GM12878 (cell line): Measurements from ENCODE around the gene KCNJ14. TPM values are rescaled to one million over a fixed set of nuclear protein-coding genes. Genes with fewer than 3 reads are reported as not detected.
A peak's percentile ranks its signal among the peaks of the same experiment; 100 is the strongest.

Source experiments
- CBFB ChIP-seq: IDR thresholded peaks from 2 replicates; pipeline ENCODE4 v1.6.1; 2016; ENCODE audit warnings: antibody characterized with exemption, low read depth
- CEBPB ChIP-seq, 2 experiments: fragments of 150-350 bp in 1 of 2; IDR thresholded peaks; 2 replicates each; pipeline ENCODE4 v1.6.1; 2012 to 2014; ENCODE audit warnings: low read depth in 2 of 2, low read length in 2 of 2, borderline replicate concordance in 1 of 2, inconsistent platforms in 1 of 2
- CHD2 ChIP-seq: IDR thresholded peaks from 2 replicates; pipeline ENCODE4 v1.6.1; 2011; ENCODE audit warnings: low read depth, low read length, improper control_type of control experiment, borderline replicate concordance
- CREM ChIP-seq: IDR thresholded peaks from 2 replicates; pipeline ENCODE4 v1.6.1; 2014; ENCODE audit warnings: antibody characterized with exemption, low read depth
- DPF2 ChIP-seq: fragments of 450-650 bp; IDR thresholded peaks from 2 replicates; pipeline ENCODE4 v1.6.1; 2017; ENCODE audit warnings: mild to moderate bottlenecking
- ESRRA ChIP-seq: IDR thresholded peaks from 2 replicates; pipeline ENCODE4 v1.6.1; 2012; ENCODE audit warnings: mild to moderate bottlenecking, low read length, improper control_type of control experiment
- FOS ChIP-seq: IDR thresholded peaks from 3 replicates; pipeline ENCODE4 v1.6.1; 2011; ENCODE audit warnings: borderline replicate concordance; ENCODE audit not compliant: insufficient read length; ENCODE audit errors: extremely low read depth
- FOXM1 ChIP-seq: IDR thresholded peaks from 2 replicates; pipeline ENCODE4 v1.6.1; 2012; ENCODE audit warnings: low read depth, mild to moderate bottlenecking, inconsistent platforms, low read length, moderate library complexity
- HDAC2 ChIP-seq: fragments of 200-600 bp; sonication (generic); IDR thresholded peaks from 2 replicates; pipeline ENCODE4 v1.6.1; 2017
- MTA3 ChIP-seq: IDR thresholded peaks from 2 replicates; pipeline ENCODE4 v1.6.1; 2012; ENCODE audit warnings: low read length, inconsistent platforms, borderline replicate concordance
- MXI1 ChIP-seq: fragments of 150-350 bp; IDR thresholded peaks from 2 replicates; pipeline ENCODE4 v1.6.1; 2011; ENCODE audit warnings: low read depth, mild to moderate bottlenecking, inconsistent platforms, low read length, improper control_type of control experiment
- MYB ChIP-seq: fragments of 150-350 bp; IDR thresholded peaks from 2 replicates; pipeline ENCODE4 v1.6.1; 2014; ENCODE audit warnings: mild to moderate bottlenecking, low read depth, low read length, borderline replicate concordance
- NFYB ChIP-seq: IDR thresholded peaks from 2 replicates; pipeline ENCODE4 v1.6.1; 2011; ENCODE audit warnings: low read depth, mild to moderate bottlenecking, low read length, improper control_type of control experiment, moderate library complexity; ENCODE audit not compliant: insufficient read depth
- PAX5 ChIP-seq: IDR thresholded peaks from 2 replicates; pipeline ENCODE4 v1.6.1; 2011; ENCODE audit warnings: low read depth, low read length, borderline replicate concordance
- PML ChIP-seq: IDR thresholded peaks from 2 replicates; pipeline ENCODE4 v1.6.1; 2012; ENCODE audit warnings: low read length, inconsistent platforms
- POLR2AphosphoS2 ChIP-seq: IDR thresholded peaks from 2 replicates; pipeline ENCODE4 v1.6.1; 2011; ENCODE audit warnings: low read depth, mild to moderate bottlenecking, low read length, improper control_type of control experiment, moderate library complexity
- POLR2AphosphoS5 ChIP-seq: IDR thresholded peaks from 2 replicates; pipeline ENCODE4 v1.6.1; 2011; ENCODE audit warnings: mild to moderate bottlenecking, low read length, inconsistent platforms
- RAD51 ChIP-seq: fragments of 450-650 bp; IDR thresholded peaks from 2 replicates; pipeline ENCODE4 v1.6.1; 2016; ENCODE audit warnings: moderate library complexity, mild to moderate bottlenecking, inconsistent platforms
- RBBP5 ChIP-seq: fragments of 200-600 bp; sonication (generic); conservative IDR thresholded peaks from 2 replicates; pipeline ENCODE4 v1.6.1; 2016
- SMC3 ChIP-seq: IDR thresholded peaks from 2 replicates; pipeline ENCODE4 v1.6.1; 2011; ENCODE audit warnings: low read length, improper control_type of control experiment, borderline replicate concordance
- SPI1 ChIP-seq: IDR thresholded peaks from 2 replicates; pipeline ENCODE4 v1.6.1; 2011; ENCODE audit warnings: low read depth, mild to moderate bottlenecking, low read length, moderate library complexity, borderline replicate concordance; ENCODE audit not compliant: insufficient read depth
- polyA plus RNA-seq, 11 experiments: library from polyadenylated mRNA; depleted of rRNA in 4 of 11; unstranded in 6 of 11; stranded (reverse) in 5 of 11; fragments of >200 nt; fragmentation: Nextera tagmentation in 4 of 11; fragmentation: Illumina TruSeq in 1 of 11; extraction: Ambion mirVana in 4 of 11; extraction: Trizol in 1 of 11; gene quantifications; 1 replicate in 1 of 11; 2 replicates in 10 of 11; pipeline versions ENCODE4 v1.2.1 to v1.2.3, GENCODE V29; 2011 to 2016; ENCODE audit warnings: inconsistent platforms in 2 of 11, missing spikeins in 2 of 11, low read depth in 1 of 11
- total RNA-seq, 4 experiments: library from RNA; depleted of rRNA in 3 of 4; stranded (reverse); fragments of >200 nt in 3 of 4; fragmentation: Illumina TruSeq in 1 of 4; extraction: Trizol in 1 of 4; gene quantifications; 2 replicates each; pipeline versions ENCODE4 v1.2.1 to v1.2.3, GENCODE V29; 2013 to 2021
- TF ChIP-seq, protein P1 (sequence below): IDR thresholded peaks from 2 replicates; pipeline ENCODE4 v1.6.1; 2011; ENCODE audit warnings: low read depth, mild to moderate bottlenecking, low read length, moderate library complexity, borderline replicate concordance; ENCODE audit errors: extremely low read depth
- TF ChIP-seq, protein P2 (sequence below): fragments of 450-650 bp; IDR thresholded peaks from 2 replicates; pipeline ENCODE4 v1.6.1; 2017; ENCODE audit warnings: mild to moderate bottlenecking
- TF ChIP-seq, protein P3 (sequence below): IDR thresholded peaks from 2 replicates; pipeline ENCODE4 v1.6.1; 2011; ENCODE audit warnings: borderline replicate concordance, low read depth, mild to moderate bottlenecking, moderate library complexity, low read length; ENCODE audit not compliant: insufficient read depth, poor library complexity, severe bottlenecking
- TF ChIP-seq, protein P4 (sequence below): IDR thresholded peaks from 2 replicates; pipeline ENCODE4 v1.6.1; 2012; ENCODE audit warnings: low read depth, low read length, improper control_type of control experiment
- TF ChIP-seq, protein P5 (sequence below): fragments of 450-650 bp; IDR thresholded peaks from 2 replicates; pipeline ENCODE4 v1.6.1; 2014; ENCODE audit warnings: mild to moderate bottlenecking
- TF ChIP-seq, protein P6 (sequence below): IDR thresholded peaks from 2 replicates; pipeline ENCODE4 v1.6.1; 2012; ENCODE audit warnings: low read depth, low read length, improper control_type of control experiment

KCNJ14 gene
- total and polyA plus RNA-seq, 10 of the 15 experiments (the other 5 are each of a cell fraction or from before 2014, with no cell fraction given), result 0.24 to 1.4 (median 0.42) TPM

DNA sequence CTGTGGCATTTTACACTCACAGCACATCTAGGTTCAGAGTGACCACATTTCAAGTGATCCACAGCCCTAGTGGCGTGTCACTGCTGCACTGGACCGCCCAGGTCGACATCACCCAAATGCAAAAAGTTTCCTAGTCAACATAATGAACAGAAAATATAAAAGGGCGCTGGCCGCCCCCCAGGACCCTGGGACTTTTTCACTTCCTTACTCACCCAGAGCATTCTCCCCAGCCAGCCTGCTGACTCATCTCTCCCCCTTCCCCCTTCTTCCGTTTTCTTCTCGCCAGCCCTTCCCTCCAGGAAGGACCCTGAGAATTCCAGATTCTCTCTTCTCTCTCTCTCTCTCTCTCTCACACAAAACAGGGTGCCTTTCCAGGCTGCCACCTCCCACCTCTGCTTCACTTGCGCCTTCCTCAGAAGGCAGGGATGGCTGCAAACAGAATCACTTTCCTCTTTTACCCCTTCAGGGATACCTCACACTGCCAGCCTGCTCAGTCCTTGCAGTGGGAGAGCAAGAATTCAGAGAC is 30.6 kb upstream of the KCNJ14 start (continued):
- TF ChIP-seq, protein P1, sequence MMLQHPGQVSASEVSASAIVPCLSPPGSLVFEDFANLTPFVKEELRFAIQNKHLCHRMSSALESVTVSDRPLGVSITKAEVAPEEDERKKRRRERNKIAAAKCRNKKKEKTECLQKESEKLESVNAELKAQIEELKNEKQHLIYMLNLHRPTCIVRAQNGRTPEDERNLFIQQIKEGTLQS, result no peak
- TF ChIP-seq POLR2AphosphoS5 (no peak), PML (no peak), POLR2AphosphoS2 (no peak), SMC3 (no peak), DPF2 (peak; percentile 59), MXI1 (no peak), SPI1 (peak; percentile 79), MTA3 (0 out of 2 replicates have a peak, but pooled peaks have one; percentile 41), ESRRA (no peak), MYB (no peak), CHD2 (peak; percentile 41; the same call in 1 of the 2 replicates), FOS (no peak), CBFB (no peak), FOXM1 (no peak), CREM (no peak; the same call in 1 of the 2 replicates), RAD51 (no peak), PAX5 (no peak), RBBP5 (no peak), NFYB (no peak), CEBPB (IDR thresholded peaks at IDR 0.05; ENCODE audit: borderline replicate concordance in 1 of 2, low read depth in 2 of 2, low read length in 2 of 2) (no peak), HDAC2 (no peak)
- TF ChIP-seq, protein P2, sequence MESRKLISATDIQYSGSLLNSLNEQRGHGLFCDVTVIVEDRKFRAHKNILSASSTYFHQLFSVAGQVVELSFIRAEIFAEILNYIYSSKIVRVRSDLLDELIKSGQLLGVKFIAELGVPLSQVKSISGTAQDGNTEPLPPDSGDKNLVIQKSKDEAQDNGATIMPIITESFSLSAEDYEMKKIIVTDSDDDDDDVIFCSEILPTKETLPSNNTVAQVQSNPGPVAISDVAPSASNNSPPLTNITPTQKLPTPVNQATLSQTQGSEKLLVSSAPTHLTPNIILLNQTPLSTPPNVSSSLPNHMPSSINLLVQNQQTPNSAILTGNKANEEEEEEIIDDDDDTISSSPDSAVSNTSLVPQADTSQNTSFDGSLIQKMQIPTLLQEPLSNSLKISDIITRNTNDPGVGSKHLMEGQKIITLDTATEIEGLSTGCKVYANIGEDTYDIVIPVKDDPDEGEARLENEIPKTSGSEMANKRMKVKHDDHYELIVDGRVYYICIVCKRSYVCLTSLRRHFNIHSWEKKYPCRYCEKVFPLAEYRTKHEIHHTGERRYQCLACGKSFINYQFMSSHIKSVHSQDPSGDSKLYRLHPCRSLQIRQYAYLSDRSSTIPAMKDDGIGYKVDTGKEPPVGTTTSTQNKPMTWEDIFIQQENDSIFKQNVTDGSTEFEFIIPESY, result no peak
- TF ChIP-seq, protein P3, sequence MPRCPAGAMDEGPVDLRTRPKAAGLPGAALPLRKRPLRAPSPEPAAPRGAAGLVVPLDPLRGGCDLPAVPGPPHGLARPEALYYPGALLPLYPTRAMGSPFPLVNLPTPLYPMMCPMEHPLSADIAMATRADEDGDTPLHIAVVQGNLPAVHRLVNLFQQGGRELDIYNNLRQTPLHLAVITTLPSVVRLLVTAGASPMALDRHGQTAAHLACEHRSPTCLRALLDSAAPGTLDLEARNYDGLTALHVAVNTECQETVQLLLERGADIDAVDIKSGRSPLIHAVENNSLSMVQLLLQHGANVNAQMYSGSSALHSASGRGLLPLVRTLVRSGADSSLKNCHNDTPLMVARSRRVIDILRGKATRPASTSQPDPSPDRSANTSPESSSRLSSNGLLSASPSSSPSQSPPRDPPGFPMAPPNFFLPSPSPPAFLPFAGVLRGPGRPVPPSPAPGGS, result no peak
- TF ChIP-seq, protein P4, sequence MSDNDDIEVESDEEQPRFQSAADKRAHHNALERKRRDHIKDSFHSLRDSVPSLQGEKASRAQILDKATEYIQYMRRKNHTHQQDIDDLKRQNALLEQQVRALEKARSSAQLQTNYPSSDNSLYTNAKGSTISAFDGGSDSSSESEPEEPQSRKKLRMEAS, result no peak
- TF ChIP-seq, protein P5, sequence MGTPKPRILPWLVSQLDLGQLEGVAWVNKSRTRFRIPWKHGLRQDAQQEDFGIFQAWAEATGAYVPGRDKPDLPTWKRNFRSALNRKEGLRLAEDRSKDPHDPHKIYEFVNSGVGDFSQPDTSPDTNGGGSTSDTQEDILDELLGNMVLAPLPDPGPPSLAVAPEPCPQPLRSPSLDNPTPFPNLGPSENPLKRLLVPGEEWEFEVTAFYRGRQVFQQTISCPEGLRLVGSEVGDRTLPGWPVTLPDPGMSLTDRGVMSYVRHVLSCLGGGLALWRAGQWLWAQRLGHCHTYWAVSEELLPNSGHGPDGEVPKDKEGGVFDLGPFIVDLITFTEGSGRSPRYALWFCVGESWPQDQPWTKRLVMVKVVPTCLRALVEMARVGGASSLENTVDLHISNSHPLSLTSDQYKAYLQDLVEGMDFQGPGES, result no peak
- TF ChIP-seq, protein P6, sequence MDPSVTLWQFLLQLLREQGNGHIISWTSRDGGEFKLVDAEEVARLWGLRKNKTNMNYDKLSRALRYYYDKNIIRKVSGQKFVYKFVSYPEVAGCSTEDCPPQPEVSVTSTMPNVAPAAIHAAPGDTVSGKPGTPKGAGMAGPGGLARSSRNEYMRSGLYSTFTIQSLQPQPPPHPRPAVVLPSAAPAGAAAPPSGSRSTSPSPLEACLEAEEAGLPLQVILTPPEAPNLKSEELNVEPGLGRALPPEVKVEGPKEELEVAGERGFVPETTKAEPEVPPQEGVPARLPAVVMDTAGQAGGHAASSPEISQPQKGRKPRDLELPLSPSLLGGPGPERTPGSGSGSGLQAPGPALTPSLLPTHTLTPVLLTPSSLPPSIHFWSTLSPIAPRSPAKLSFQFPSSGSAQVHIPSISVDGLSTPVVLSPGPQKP, result no peak
